Prostate gland (tissue), 2 donors: ENCODE data around the gene SLC11A1. TPM values are rescaled to one million over a fixed set of nuclear protein-coding genes. Genes with fewer than 3 reads are reported as not detected.

Source experiments
- DNase-seq: peaks from one replicate; pipeline ENCODE4 v3.0.0-alpha.2; 2019; ENCODE audit warnings: low spot score
- H3K27ac ChIP-seq, 2 donors: fragments of 200-600 bp; sonication (generic); 2 replicates each; pipeline ENCODE4 v1.5.1; 2017 to 2019
- H3K27me3 ChIP-seq: fragments of 200-600 bp; sonication (generic); replicated peaks from 2 replicates; pipeline ENCODE4 v1.5.1; 2019; ENCODE audit not compliant: insufficient read depth
- H3K36me3 ChIP-seq, 2 donors: fragments of 200-600 bp; sonication (generic); 1 replicate in 1 of 2; 2 replicates in 1 of 2; pipeline versions ENCODE4 v1.5.1 to v1.8.1; 2017 to 2019
- H3K4me1 ChIP-seq: fragments of 200-600 bp; sonication (generic); replicated peaks from 2 replicates; pipeline ENCODE4 v1.5.1; 2019
- H3K4me3 ChIP-seq, 2 donors: fragments of 200-600 bp; sonication (generic); 2 replicates each; pipeline ENCODE4 v1.5.1; 2017 to 2019
- H3K9me3 ChIP-seq: fragments of 200-600 bp; sonication (generic); 2 replicates; pipeline ENCODE4 v1.5.1; 2017
- POLR2A ChIP-seq: fragments of 450-650 bp; IDR thresholded peaks from one replicate; pipeline ENCODE4 v1.6.1; 2016; ENCODE audit warnings: antibody characterized with exemption, mild to moderate bottlenecking
- POLR2AphosphoS5 ChIP-seq: sonication (generic); formaldehyde crosslinking; IDR thresholded peaks from one replicate; pipeline ENCODE4 v1.6.1; 2017; ENCODE audit warnings: antibody characterized with exemption
- WGBS: methylation state at CpG from one replicate; pipeline ENCODE4 v1.1.5; 2018; 5-methylcytosine and 5-hydroxymethylcytosine counted together
- intact Hi-C: fragments of 100-400 bp; cut with DNase I; formaldehyde crosslinking; loops from one replicate; pipeline ENCODE4 v1.14.2; 2022
- total RNA-seq, 2 donors: library from RNA; depleted of rRNA; stranded (reverse); fragments of >200 nt; gene quantifications; one replicate each; pipeline ENCODE4 v1.1.0, GENCODE V29; 2016
- TF ChIP-seq, protein P1 (sequence below), 4 experiments: fragments of 200-600 bp in 2 of 4; fragments of 450-650 bp in 2 of 4; sonication (generic) in 2 of 4; IDR thresholded peaks; 1 replicate in 3 of 4; 2 replicates in 1 of 4; pipeline ENCODE4 v1.5.1; 2016 to 2019; ENCODE audit warnings: antibody characterized with exemption in 4 of 4, mild to moderate bottlenecking in 2 of 4, moderate library complexity in 2 of 4

SLC11A1 gene, protein sequence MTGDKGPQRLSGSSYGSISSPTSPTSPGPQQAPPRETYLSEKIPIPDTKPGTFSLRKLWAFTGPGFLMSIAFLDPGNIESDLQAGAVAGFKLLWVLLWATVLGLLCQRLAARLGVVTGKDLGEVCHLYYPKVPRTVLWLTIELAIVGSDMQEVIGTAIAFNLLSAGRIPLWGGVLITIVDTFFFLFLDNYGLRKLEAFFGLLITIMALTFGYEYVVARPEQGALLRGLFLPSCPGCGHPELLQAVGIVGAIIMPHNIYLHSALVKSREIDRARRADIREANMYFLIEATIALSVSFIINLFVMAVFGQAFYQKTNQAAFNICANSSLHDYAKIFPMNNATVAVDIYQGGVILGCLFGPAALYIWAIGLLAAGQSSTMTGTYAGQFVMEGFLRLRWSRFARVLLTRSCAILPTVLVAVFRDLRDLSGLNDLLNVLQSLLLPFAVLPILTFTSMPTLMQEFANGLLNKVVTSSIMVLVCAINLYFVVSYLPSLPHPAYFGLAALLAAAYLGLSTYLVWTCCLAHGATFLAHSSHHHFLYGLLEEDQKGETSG
- 10 to 100 TPM; 10.8 to 11.4 TPM for total RNA-seq

DNA sequence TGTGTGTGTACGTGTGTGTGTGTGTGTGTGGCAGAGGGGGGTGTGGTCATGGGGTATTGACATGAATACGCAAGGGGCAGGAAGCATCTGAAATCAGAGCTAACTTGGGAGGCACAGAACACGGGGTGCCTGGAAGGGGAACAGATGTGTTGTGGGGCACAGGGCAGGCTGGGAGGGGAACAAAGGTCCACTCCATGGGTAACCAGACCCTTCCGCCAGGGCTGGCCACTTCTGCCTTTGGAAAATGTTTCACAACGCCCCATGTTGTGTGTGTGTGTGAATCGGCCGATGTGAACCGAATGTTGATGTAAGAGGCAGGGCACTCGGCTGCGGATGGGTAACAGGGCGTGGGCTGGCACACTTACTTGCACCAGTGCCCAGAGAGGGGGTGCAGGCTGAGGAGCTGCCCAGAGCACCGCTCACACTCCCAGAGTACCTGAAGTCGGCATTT, at the start of gene SLC11A1:
SLC11A1 (plus strand) TSS at position 358 of the 451 bp plus-strand sequence. CDS start 96 bp downstream, outside the sequence.
- no peak for TF ChIP-seq POLR2AphosphoS5
- TF ChIP-seq POLR2A: no peak
- TF ChIP-seq, protein P1, sequence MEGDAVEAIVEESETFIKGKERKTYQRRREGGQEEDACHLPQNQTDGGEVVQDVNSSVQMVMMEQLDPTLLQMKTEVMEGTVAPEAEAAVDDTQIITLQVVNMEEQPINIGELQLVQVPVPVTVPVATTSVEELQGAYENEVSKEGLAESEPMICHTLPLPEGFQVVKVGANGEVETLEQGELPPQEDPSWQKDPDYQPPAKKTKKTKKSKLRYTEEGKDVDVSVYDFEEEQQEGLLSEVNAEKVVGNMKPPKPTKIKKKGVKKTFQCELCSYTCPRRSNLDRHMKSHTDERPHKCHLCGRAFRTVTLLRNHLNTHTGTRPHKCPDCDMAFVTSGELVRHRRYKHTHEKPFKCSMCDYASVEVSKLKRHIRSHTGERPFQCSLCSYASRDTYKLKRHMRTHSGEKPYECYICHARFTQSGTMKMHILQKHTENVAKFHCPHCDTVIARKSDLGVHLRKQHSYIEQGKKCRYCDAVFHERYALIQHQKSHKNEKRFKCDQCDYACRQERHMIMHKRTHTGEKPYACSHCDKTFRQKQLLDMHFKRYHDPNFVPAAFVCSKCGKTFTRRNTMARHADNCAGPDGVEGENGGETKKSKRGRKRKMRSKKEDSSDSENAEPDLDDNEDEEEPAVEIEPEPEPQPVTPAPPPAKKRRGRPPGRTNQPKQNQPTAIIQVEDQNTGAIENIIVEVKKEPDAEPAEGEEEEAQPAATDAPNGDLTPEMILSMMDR (IDR thresholded peaks at IDR 0.05): no peak
- WGBS: 88% methylated on average over 13 of the region's 13 CpGs
- DNase-seq: no peak
- H3K4me1 ChIP-seq: no peaks in the 10 kb centered on the region
- no peak within 1 kb of the TSS for H3K4me3 ChIP-seq
- H3K36me3 ChIP-seq: no peaks in the 10 kb centered on the region
- no peaks in the 10 kb centered on the region for H3K9me3 ChIP-seq
- no peaks in the 10 kb centered on the region for H3K27me3 ChIP-seq
- H3K27ac ChIP-seq: no peak within 1 kb of the TSS
- intact Hi-C loops: no loop called here

DNA sequence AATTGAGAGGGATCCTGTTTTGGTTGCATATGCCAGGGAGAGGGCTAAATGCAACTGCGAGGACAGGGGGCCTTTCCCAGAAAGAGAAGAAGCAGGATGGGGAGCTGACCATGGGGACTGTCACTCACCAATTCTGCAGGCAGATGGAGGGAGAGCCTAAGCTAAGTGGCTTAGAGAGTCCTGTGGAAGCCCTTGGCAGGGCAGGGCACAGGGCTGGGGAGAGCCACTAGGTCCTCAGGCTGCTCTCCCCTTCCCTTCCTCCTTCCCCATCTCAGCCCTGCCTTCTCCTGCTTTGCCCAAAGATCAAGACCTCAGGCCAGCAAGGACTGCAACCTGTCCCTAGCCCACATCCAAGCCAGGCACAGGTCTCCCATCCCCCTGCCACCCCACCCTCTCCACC, 49.8 kb upstream of the SLC11A1 start:
- 86% methylated on average over 1 of the region's 1 CpG for WGBS
- intact Hi-C loops: no loop called here
- no peak for TF ChIP-seq POLR2AphosphoS5
- TF ChIP-seq, protein P1 (IDR thresholded peaks at IDR 0.05): no peak
- TF ChIP-seq POLR2A: no peak
- Histone ChIP-seq H3K36me3 (no peaks in the 10 kb centered on the region), H3K27ac (peak overlapping the region in 1 of 2 donors; percentile 35), H3K27me3 (no peaks in the 10 kb centered on the region), H3K4me3 (no peak overlapping the region), H3K4me1 (no peaks in the 10 kb centered on the region), H3K9me3 (no peaks in the 10 kb centered on the region)
- DNase-seq: no peak

DNA sequence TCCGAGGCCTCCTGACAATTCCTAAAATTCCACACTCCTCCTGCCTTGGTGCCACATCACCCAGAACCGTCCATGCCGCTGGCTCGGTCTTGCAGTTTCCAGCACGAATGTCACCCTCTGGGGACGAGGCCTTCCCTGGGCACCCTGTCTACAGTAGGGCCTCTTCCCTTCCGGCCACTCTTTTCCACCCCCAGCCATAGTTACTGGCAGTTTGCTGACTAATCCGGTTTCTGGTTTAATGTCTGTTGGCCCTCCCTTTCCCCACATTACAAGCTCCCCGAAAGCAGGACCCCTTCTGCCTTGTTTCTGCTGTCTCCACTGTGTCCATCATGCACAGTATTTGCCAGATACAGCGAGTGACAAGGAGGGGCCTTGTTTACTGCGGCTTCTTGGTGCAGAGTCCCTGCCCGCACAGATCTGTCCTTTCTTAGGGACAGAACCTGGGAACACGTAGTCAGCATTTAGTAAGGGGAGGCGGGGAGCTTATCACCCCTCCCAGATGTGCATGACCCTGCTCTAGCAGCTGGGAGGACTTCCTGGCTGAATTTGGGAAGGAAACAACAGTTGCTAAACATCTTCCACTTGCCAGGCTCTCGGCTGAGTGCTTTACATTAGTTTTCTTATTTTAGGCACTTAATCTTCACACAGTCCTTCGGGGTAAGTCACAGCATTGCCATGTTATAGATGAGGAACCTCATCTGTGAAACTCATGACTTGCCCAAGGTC, 49.0 kb upstream of the SLC11A1 start:
- TF ChIP-seq POLR2AphosphoS5 (no peak), POLR2A (no peak)
- Histone ChIP-seq H3K4me3 (no peak overlapping the region), H3K36me3 (no peaks in the 10 kb centered on the region), H3K4me1 (no peaks in the 10 kb centered on the region), H3K9me3 (no peaks in the 10 kb centered on the region), H3K27ac (peak overlapping the region in 1 of 2 donors; percentile 35), H3K27me3 (no peaks in the 10 kb centered on the region)
- WGBS: 71% methylated on average over 16 of the region's 16 CpGs
- DNase-seq: no peak
- intact Hi-C loops: no loop called here

DNA sequence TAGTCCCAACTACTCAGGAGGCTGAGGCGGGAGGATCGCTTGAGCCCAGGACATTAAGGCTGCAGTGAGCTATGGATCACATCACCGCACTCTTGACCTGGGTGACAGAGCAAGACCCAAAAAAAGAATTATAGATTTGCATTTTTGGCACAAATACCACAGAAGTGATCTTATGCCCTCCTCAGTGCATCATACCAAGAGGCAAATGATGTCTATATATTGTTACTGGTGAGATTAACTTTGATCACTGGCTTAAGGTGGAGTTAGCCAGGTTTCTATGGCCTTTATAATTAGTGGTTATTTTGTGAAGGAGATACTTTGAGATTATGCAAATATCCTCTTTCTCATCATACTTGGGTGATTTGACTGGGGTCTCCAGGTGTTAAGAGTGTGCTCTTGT, 47.5 kb upstream of the SLC11A1 start:
- no peaks in the 10 kb centered on the region for H3K36me3 ChIP-seq
- WGBS: 100% methylated on average over 3 of the region's 3 CpGs
- no peaks in the 10 kb centered on the region for H3K9me3 ChIP-seq
- TF ChIP-seq POLR2AphosphoS5 (no peak), POLR2A (no peak)
- TF ChIP-seq, protein P1 (IDR thresholded peaks at IDR 0.05): no peak
- H3K4me1 ChIP-seq: no peaks in the 10 kb centered on the region
- H3K4me3 ChIP-seq: no peak overlapping the region
- DNase-seq: no peak
- intact Hi-C loops: no loop called here
- H3K27me3 ChIP-seq: no peaks in the 10 kb centered on the region
- H3K27ac ChIP-seq: no peak overlapping the region

DNA sequence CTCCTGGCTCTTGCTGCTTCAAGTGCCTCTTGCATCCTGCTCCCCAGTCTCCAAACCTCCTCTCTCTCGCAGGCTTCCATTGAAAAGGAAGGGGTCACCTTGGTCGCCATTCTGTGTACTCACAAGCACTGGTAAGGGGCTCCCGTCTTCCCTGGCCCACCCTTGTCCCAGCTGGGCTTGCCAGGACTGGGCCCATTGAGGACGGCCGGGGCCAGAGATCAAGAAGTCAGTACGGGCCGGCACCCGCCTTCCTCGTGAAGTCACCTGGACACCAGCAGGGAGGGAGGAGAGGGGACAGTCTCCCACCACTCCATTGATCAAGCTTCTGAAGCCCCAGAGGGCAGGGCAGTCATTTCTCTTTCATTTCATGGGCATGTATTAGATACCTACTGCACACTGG, 41.4 kb upstream of the SLC11A1 start:
- no peaks in the 10 kb centered on the region for H3K27me3 ChIP-seq
- no peak overlapping the region for H3K27ac ChIP-seq
- intact Hi-C loops: no loop called here
- WGBS: 91% methylated on average over 9 of the region's 9 CpGs
- H3K4me1 ChIP-seq: no peaks in the 10 kb centered on the region
- TF ChIP-seq POLR2AphosphoS5: no peak
- TF ChIP-seq POLR2A: no peak
- TF ChIP-seq, protein P1 (IDR thresholded peaks at IDR 0.05): no peak
- H3K36me3 ChIP-seq: no peaks in the 10 kb centered on the region
- DNase-seq: no peak
- H3K9me3 ChIP-seq: no peaks in the 10 kb centered on the region
- H3K4me3 ChIP-seq: no peak overlapping the region
